Stimulated activated CD4-positive, alpha-beta T cell treated with anti-CD3 and anti-CD28 coated beads, Interleukin-4, amount 100 ng/mL, for 48 hours (primary cell): ENCODE results near the gene NEDD4L.
A peak's percentile ranks its signal among the peaks of the same experiment; 100 is the strongest.

ENCODE experiments used
- DNase-seq, 2 donors: peaks; one replicate each; pipeline ENCODE4 v3.0.0-alpha.2; 2020; ENCODE audit warnings: low read depth in 2 of 2

Gene NEDD4L

DNA sequence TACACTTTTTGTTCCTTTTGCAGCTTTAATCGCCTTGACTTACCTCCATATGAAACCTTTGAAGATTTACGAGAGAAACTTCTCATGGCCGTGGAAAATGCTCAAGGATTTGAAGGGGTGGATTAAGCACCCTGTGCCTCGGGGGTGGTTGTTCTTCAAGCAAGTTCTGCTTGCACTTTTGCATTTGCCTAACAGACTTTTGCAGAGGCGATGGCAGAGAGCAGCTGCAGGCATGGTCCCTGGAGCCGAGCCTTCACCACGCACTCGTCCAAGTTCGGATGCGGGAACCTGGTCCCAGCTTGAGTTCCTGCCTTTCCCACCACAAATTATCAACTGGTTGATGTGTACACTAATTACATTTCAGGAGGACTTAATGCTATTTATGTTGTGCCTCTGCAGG is 352.1 kb downstream of the NEDD4L start:
- no peak for DNase-seq

DNA sequence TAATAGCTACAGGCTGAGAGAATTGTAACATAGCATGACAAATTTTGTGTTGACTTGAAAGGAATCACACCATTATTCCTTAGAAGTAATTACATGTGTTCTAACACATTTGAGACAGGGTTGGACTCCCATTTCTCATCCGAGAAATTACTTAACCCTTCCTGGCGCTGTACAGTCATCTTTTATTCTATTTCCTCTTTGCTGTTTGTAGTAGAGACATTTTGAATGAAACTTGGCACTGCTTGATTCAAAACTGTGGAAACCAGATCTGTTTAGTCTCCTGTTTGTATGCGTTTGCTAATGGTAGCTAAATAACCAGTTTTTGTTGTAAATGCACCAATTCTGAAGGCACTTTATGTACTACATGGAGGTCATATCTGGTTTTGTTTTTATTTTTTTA is 352.9 kb downstream of the NEDD4L start:
- DNase-seq: no peak

DNA sequence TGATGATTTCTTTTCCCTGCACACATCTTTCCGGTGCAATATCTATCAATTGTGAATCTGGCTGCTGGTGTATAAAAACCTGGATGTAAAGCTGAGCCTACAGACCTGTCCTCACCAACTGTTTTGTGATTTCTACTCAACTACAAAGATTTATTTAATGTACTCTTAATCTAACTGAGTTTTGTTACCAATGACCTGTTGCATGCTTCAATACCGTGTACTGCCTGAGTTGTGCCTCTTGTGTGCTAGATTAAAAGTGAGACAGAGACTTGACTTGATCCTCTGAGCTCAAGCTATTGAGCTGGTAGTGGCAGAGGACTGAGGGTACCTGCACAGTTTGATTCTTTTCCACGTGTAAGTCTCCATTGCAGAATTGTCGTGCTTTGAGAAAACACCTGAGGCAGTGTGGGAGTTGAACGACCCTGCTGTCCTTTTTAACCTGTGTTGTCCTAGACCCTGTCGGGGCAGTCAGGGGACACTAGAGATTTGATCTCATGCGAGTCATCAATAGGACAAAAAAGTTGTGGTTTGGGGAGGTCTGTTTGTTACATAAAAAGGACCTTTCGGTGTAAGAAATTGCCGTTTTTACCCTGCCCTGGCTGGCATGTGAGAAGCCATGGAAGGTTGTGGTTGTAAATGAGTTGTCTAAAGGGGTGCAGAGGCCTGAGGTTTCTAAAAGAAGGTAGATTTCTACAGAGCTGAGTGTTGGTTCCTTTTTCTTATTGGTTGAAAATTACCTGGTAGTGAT is 353.5 kb downstream of the NEDD4L start:
- DNase-seq: no peak

DNA sequence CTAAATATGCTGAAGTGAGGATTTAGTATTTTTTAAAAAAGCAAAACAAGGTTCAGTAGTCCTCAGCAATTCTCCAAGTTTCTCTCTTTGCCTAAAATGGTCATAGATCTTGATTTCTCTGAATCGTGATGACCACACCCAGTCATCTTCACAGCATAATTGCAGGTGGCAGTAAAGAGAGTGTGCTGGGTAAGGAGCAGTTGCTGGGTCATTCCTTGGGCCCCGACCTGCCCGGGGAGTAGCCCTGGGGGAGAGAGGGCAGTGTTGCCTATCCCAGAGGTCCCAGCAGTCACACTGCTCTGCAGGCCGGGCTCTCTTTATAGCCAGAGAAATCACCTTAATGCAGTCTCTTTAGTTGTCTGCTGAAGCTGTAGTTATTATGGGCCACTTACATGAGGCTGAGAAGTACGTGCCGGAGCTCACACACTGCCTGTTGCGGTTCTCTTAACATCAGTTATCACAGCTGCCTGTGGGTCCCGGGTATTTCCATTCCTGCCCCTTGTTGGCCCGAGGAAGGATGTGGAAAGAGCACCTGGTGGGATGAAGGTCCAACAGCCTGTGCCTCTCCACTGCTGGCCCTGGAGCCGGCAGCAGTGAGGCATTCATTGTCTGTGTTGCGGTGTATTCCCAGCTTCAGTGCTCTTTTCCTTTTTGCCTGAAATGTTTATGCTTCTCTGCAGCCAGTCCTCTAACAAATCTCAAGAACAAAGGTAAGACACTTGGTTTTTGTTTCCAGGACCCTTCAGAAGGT is 354.8 kb downstream of the NEDD4L start:
- no peak for DNase-seq

DNA sequence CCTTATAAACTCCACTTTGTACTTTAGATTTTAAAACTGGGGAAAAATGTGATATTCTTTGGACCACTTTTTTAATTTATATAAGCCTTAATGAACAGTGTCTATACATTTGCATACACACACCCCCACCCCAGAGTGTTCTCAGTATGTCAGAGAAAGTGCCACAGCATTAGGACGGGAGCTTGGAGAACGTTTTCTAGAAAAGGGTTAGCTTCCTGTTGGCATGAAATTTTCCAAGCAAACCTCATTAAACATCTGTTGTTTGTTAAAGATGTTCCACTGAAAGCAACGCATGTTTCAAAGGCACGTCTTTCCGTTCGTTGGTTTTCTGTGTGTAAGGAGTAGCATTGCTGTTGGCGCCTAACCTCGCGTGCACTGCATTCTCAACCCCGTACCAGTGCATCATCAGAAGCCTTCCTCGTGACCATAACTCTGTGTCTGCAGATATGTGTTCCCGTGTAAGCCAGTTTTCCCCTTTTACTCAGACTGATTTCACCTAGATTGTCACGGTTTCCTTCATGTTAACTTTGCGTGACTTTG is 356.4 kb downstream of the NEDD4L start:
- DNase-seq: peak in 1 of 2 donors; percentile 6

DNA sequence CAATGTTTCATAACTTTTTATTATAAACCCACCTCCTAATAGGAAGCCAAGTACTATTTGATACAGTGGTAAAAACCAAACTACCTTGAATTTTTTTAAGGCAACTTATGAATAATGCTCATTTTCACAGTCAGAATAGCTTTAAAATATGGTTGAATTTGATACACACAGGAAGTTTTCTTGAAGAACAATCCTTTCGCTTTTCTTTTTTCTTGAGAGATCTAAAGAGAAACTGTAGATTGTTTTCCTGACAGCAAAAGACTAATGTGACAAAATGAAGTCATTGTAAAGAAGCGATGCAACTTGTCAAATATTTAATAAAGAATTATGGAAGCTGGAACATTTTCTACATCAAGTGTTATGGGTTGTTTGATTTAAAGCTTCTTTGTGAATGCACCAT is 357.2 kb downstream of the NEDD4L start:
- DNase-seq: no peak

DNA sequence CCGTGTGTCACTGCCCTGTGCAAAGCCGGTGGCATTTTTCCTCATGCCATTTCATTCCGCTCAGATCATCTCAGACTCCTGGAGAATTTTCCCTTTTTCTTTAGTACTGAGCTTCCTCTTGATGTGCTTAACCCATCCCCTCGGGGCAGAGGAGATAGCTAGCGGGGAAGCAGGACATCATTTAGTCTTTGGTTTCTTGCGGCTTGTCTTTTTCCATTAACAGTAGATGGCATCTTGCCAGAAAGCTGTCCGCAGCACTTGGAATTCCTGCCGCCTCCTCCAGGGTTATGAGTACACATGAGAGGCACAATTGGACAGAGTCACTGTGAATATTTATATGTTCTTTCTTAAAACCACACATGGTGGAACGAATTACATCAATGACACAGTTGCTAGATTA is 358.2 kb downstream of the NEDD4L start:
- no peak for DNase-seq

DNA sequence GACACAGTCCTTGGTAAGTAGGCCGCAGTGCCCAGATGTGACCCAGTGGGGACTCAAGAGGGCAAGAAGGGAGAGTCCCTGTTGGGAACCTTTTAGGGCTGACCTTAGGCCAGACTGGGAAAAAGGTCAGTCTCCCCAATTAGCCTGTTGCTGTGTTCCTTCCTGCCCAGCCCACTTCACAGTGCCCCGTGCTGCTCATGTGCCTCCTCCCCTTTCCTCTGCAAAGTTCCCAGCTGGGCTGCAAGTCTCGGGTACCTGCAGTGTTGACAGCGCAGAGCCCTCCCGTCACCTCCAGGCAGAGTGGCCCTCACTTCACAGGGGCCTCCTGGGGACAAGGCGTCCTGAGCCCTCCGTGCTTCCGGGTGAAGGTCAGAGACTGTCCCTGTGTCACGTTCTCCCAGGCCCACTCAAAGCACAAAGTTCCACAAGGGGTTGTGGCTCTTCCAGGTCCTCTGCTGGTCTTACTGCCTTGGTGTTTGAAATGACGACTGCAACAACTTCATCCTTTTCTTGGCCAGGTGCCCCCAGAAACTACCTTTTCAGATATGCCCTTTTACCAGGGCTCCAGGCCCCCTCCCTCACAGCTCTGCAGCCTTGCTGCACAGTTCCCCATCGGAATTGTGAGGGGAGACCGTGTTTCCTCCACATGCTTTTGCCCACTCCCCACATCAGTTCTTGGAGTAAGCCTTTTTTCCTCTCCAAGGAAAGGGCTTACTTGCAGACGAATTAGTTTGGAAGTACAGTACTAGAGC is 359.1 kb downstream of the NEDD4L start:
- no peak for DNase-seq

DNA sequence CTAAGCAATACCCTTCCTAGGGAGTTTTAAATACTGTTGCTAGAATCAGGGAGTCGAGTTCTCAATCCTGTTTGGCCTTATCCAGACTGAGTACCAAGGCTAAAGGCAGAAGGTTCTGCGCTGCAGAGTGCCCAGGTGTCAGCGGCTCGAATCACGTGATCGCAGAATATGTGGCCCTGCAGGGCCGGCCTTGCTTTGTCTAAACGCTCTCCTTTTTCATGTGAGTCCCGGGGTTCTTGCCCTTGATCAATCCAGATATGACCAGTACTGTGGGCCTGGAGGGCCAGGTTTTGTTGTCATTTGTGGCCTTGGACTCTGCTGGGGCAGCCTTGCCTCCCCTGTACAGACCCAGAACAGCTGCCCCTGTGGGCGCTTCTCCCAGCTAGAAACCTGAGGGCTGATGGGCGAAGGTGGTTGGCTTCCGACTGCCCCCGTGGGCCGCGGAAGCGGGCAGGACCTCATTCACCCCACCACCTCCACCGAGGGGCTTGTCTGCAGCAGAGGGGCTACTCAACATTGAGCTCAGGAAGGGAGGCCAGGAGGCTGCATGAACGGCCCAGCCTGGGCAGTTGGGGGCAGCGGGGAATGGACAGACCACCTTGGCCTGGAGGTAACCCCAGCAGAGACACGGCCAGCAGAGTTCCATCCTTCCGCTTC is 359.9 kb downstream of the NEDD4L start:
- no peak for DNase-seq

DNA sequence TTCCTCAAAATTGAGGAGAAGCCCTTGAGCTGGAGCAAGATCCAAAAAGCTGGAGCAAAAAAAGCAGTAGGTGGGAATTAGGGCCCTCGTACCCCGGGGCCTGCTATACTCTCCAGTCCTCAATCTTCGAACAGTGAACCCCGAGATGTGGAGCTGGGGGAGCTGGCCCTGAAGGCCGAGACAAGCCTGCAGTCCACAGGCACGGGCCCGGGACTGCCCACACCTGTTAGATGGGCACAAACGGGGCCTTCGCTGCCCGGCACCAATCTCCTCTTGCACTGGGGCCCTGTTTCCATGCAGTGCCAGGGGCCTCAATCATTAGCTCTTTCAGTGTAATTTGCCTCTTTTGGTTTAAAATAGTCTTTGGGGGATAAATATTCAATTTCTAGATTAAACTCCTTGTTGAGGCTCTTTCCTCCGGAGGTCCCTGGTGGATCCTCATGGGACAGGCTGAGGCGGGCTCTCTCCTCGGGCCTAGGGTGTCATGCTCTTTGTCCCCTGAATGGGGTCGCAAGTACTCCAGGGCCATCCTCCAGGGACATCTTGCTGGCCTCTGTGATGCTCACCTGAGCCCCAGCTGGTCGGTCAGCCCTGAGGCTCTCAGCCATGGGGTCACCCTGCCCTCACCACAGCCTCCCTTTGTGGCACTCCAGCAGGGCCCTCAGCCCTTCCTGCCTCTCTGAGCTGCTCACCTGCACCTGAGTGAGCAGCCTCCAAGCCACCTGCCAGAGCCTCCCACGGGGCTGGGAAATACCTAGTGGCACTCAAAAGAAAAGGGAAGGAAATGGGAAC is 361.3 kb downstream of the NEDD4L start:
- no peak for DNase-seq

DNA sequence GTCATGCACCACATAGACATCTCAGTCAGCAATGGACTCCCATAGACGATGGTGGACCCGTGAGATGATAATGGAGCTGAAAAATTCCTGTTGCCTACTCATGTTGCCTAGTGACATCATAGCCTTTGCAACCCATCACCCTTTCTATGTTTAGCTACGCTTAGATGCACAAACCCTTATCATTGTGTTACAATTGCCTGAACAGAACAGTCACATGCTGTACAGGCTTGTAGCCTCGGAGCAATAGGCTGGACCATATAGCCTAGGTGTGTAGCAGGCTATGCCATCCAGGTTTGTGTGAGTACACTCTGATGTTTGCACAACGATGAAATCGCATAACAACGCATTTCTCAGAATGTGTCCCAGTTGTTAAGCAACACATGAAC is 363.2 kb downstream of the NEDD4L start:
- DNase-seq: no peak

DNA sequence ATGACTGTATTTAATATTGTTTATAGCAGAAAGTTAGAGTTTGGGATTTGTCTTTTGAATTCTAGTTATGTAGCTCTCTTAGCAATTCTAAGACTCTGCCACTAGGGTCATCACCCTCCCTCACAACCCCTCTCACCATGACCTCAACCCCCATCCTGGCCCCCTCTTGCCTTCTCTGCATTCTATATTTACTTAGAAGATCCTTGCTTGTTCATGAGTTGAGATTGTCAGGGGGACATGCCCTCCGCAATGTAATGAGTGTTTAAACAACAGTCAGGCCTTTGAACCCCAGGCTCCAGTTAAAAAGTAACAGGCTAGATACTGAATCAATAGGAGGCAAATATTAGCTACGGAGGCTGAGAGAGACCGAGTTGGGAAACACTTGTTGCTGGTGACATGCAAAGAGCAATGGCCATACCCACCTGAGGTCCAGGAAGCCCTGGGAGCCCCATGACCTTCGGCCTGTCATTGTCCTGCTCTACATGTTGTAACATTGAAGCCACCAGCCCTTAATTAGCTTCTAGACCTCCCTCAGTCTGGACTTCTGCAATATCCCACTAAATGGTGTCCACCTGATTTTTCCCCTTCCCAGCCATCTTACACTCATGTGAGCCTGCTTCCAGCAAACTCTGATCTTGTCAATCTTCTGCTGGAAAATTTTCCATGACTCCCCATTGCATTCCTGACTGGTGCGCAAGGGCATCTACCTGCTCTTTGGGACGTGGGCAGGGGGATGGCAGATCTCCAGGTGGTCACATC is 363.8 kb downstream of the NEDD4L start:
- DNase-seq: no peak

DNA sequence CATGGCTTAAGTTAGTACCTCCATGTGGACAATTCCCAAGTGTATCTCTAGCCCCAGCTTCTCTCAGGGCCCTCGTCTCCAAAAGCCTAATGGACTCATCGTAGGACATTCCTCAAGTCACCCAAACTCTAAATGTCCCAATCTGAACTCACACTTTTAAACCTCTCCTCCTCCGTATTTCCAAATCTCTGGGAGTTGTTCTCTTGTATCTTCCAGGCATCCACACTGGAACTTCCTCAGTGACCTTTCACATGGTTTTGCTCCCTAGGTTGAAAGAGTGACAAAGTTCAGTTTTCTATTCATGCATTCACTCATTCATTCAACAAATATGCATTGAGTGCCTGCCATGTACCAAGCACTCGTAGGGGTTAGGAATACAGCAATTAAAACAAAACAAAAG is 364.6 kb downstream of the NEDD4L start:
- DNase-seq: no peak

DNA sequence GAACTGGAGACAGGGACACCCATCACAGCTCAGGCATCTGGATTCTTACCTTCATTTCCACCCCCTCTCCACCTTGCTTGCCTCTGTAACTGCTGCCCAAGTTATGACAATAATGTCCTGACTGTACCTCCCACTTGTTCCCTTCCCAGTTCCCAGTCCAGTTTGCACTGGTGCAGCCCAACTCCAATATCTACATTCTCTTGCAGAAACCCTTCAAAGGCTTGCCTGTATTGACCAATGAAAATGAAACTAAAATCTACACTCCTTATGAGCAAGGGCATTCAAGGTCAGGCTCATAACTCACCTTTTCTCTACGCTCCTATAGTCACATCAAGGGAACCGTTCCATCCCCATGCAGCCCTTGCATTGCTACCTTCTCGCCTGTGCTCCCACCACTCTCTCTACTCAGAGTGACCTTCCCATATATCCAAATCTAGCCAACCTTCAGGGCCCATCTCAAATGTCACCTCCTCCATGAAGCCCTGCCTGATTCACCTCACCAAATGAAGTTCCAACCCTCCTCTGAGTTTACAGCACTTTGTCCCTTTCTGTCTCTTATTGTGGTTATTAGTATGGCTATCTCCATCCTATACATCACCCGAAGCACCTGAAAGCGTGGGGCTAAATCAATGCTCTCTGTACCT is 365.9 kb downstream of the NEDD4L start:
- DNase-seq: no peak

DNA sequence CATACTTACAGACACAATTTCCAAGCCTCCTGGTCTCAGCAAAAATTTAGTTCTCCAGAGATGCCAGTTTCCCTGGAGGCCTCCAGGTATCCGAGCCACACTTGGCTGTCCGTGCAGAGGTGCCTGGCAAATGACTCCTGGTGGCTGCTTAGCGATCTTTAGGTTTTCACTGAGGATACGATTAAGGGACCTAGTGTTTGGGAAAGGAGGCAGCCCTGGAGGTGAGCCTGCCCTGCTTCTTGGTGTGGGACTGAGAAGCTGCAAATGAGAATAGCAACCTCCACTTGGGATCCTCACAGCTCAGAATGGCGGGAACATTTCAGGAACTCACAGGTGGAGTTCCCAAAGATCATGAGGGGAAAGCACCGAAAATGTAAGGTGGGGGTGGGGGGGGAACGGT is 367.3 kb downstream of the NEDD4L start:
- no peak for DNase-seq

DNA sequence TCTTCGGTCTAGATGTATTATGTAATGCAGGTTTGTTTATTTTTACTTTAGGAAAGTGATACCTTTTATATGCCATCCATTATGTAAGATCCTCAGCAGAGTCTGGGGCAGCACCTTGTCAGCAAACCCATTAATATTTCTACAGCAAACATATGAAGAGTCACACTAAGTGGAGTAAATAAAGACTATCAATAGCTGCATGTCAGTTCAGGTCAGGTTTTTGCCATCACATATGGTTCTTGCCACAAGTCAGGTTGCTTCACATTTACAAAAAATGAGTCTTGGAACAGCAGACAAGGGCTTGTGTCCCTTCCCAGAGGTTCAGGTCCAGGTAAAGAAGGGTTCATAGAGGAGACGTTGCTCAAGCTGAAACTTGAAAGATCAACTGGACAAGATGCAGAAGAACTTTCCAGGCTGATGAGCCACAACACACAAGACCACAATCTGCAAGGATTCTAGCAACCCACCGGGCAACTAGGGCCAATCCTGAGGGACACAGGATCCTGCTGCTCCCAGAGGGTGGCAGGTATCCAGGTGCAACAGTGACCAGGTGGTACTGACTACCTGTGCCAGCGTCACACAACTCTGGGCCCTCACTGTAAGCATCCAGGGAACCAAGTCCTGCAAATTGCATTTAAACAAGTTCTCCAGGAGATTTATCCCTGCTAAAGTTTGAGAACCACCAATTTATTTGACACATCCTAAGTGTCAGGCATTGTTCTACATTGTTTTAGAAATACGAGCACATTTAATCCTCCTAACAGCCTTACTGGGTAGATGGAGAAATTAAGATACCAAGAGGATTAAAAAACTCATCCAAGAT is 369.0 kb downstream of the NEDD4L start:
- no peak for DNase-seq

DNA sequence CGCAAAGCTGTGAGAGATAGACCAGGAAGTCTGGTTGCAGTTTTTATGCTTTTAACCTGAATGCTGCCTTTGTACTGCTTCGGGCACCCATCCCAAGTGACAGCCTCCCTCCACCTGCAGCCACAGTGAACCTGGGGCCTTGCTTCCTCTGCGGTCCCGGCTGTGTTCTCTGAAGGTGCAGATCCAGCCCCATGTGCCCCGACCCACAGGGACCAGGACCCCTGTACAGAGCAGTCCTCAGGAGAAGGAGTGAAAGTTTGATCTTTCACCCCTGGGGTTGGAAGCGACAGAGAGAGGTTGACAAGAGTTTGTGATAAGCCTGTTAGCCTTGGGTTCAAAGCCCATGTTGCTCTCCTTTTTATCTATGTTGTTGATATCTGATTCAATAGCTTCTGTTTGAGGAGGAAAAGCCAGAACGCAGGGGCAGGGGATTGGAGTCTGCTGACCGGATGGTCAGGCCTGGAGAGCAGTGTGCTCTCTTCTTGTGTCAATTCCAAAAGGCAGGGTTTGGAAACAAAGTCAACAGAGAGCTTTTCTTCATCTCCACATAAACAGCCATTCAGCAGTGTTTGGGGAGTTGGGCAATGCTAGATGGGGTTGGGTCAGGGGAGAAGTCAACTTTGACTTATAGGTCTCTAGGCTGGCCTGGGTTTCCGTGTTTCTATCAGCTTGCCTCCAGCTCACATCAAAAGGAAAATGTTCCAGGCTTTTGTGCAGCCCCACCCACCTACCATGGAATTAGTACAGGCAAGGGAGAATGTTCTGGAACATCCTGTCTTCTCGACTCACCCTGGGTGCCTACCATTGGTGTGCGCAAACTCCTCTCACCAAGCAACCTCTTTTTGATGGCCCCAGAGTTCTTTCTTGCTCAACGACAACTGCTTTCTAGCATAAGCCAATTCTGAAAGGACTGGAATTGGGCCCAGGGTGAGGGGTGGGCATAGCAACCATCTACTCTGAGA is 369.9 kb downstream of the NEDD4L start:
- no peak for DNase-seq
